KG1 (cell line): ENCODE results near the gene NRM.
A peak's percentile ranks its signal among the peaks of the same experiment; 100 is the strongest.
"Not testable (repeated sequence)": the region's sequence is repeated elsewhere in the genome, so short reads cannot be mapped to it uniquely, and the experiment has no call there.

ENCODE experiments used
- DNase-seq: peaks from one replicate; lab custom pipeline; 2025; lab: John Stamatoyannopoulos, UW

NRM gene

DNA sequence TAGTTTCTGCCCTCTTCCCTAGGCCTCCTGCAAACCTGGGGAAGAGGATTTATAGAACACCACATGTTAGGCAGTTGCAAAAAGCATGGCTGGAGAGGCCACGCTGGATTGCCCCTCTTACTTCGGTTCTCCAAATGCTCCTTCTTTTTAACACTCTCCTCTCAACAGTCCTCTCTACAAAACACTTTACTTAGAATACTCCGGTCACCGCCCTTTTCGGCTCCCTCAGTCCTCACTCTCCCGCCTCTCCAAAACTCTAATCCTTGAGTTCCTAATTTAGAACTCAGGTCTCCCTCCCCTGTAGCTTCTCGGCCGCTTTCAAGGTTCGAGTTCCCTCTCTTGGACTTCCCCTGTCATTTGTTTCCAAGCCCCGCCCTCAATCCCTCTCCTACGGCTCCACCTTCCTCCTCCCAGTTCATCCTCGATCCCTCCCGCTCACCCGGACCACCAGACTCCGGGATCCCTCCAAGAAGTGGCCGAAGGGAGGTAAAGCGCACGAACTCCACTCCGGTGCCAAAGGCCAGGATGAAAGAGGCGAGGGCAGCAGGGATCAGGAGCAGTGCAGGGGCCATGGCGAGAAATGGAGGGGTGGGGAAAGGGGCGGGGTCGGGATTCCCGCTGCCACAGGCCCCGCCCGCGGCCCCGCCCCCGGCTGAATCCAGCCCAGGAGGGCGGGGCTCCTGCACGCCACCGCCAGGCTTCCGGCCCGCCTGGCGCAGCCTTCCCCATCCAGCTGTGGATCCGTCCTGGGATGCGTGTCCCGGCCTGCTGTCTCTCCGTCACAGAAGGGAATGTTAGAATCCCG lies at the start of gene NRM:
TSS of gene NRM (minus strand) at position 582 of the 805 bp plus-strand sequence. CDS start at position 572, 10 bp downstream.
- peak; percentile 68 for DNase-seq

DNA sequence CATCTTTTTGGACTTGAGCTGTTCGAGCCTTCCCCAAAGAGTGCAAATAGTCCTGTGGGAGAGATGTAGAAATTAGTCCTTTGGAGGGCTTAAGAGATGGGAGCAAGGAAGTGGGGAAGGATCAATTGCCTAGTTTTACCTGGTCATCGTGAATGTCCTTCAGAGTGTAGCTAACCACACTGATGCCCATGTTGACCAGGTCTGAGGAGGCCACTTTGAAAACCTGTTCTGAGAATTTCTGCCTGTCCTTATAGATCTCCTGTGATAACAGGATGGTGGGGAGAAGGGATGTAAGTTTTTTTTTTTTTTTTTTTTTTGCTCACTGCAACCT lies 49.7 kb upstream of the NRM start:
- no peak for DNase-seq

DNA sequence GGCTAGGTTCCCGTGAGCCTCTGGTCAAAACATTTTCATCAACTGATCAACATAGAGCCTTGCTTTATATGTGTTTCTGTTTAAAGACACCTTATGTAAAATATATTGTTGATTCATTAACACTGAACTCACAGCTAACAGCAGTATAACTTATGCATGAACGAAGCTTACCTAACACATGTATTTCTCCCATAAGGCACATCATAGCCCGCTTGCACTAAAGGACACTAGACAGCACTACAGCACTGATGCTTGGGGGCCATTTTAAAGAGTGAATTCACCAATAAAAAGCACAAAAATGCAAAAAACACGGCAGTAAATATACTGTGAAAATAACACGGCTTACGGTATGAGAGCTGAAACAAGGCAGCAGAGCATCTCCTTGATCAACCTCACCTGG lies 47.7 kb upstream of the NRM start:
- no peak for DNase-seq

GRCh38 chr6:30735668-30736314 lies 45.0 kb upstream of the NRM start:
- DNase-seq = no peak

DNA sequence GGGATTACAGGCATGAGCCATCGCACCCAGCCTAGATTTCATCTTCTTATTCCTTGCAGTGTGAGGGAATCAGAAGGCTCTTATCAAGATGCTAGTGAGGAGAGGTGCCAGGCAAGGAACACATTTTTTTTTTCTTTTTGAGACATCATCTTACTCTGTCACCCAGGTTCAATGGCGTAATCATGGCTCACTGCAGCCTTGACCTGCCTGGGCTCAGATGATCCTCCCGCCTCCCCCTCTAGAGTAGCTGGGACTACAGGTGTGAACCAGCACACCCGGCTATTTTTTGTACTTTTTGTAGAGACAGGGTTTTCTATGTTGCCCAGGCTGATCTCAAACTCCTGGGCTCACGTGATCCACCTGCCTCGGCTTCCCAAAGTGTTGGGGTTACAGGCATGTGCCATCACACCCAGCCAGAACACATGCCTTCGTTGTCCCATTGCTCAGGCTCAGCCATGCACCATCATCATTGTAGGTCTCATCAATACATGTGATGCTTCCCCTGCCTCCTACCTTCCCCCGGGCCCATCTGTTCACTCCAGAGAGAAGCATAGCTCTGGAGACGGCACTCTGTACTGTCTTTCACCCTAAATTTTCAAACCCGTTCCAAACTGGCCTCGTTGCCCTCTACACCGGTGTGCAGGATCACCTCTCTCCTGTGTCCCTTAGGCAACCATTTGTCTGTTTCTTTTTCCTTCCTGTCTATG lies 41.6 kb upstream of the NRM start:
- DNase-seq = no peak

DNA sequence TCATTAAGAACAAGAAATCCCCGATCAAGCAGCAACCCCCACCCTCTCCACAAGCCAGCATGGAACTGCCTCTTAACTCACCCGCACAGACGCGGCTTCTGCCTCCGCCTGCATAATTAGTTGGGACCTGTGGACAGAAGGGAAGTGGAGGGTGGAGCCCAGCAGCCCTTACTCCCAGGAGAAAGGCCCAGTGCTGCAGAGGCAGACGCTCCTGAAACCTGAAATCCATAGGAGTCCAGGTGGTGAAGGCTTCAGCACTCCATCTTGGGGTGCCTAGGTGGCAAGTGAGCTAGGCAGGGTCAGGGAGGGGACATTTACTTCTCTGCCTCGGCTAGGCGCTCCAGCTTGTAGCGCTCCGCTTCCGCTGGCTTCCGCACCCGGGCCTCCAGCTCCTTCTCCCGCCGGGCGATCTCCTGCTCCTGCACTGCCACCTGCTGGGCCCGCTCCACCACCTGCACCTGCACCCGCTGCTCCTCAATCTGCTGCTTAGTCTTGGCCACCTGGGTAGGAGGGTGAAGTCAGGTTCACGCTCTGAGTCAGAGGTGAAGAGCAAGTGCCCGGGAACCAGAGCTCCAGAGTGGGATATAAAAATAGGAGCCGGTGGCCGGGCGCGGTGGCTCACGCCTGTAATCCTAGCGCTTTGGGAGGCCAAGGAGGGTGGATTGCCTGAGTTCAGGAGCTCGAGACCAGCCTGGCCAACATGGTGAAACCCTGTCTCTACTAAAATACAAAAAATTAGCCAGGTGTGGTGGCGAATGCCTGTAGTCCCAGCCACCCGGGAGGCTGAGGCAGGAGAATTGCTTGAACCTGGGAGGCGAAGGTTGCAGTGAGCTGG lies 40.0 kb upstream of the NRM start:
- no peak for DNase-seq

DNA sequence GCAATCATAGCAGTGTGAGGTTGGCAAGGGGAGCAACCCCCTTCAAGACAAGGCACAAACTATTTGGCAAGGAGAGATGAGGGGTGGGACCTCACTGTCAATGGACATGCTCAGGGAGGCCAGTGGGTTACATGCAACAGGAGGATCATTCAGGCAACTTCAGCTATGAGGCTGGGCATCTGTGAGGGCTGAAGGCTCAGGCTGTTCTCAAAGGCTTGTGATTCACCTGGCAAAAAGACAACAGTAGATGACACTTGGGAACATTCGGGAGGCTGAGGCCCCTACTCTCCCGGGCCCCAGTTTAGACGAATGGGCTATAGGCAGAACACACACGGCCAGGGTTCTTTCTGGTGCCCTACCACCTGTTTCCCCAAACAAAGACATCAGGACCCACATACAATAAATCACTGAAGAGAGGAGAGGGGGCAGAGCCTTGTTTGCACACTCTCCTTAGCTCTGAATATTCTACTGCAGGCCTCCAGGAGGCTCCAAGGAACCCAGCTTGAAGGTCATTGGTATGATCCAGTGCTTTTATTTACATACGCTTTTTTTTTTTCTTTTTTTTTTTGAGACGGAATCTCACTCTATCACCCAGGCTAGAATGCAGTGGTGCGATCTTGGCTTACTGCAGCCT lies 37.3 kb upstream of the NRM start:
- DNase-seq = no peak

GRCh38 chr6:30726506-30727413 lies 36.0 kb upstream of the NRM start:
- no peak for DNase-seq

GRCh38 chr6:30725713-30726505 lies 35.1 kb upstream of the NRM start:
- no peak for DNase-seq

- no peak for DNase-seq
Measured at GRCh38 chr6:30724906-30725667, 34.3 kb upstream of the NRM start.

- not testable (repeated sequence) for DNase-seq
Measured at GRCh38 chr6:30723843-30724741, 33.3 kb upstream of the NRM start.

DNA sequence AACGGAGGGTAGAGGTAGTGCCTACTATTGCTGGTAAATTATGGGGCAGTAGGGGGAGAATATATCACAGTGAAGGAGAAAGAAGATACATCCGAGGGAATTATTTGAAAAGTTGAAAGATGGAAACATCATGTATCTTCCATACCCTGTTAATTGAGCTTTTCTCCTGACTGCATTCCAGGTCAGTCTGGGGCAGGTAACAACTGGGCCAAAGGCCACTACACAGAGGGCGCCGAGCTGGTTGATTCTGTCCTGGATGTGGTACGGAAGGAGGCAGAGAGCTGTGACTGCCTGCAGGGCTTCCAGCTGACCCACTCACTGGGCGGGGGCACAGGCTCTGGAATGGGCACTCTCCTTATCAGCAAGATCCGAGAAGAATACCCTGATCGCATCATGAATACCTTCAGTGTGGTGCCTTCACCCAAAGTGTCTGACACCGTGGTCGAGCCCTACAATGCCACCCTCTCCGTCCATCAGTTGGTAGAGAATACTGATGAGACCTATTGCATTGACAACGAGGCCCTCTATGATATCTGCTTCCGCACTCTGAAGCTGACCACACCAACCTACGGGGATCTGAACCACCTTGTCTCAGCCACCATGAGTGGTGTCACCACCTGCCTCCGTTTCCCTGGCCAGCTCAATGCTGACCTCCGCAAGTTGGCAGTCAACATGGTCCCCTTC lies 32.5 kb upstream of the NRM start:
- DNase-seq = not testable (repeated sequence)

DNA sequence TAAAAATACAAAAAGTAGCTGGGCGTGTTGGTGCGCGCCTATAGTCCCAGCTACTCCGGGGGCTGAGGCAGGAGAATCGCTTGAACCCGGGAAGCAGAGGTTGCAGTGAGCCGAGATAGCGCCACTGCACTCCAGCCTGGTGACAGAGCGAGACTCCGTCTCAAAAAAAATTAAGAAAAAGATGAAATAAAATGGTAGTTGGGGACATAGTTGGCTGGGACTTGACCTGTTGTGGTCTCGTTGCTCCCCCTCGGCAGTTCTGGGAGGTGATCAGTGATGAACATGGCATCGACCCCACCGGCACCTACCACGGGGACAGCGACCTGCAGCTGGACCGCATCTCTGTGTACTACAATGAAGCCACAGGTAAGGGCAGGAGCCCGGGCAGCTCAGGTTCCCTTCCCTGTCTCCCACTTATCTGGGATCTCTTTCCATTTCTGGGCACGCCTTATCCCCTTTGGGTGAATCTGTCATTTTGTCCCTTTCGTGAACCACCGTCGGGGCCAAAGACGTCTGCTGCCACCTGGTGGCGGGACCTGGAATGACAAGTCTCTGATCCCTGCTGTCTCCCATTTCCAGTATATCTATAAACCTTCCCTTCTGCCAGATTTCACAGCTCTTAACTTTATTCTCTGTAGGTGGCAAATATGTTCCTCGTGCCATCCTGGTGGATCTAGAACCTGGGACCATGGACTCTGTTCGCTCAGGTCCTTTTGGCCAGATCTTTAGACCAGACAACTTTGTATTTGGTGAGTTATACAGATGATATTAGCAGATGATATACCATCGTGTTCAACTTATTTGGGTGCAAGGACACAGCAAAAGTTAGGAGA lies 31.7 kb upstream of the NRM start:
- DNase-seq = peak; percentile 89

- not testable (repeated sequence) for DNase-seq
Measured at GRCh38 chr6:30722025-30722279, 31.2 kb upstream of the NRM start.

- DNase-seq = peak; percentile 75
Measured at GRCh38 chr6:30721198-30722024, 30.6 kb upstream of the NRM start.

DNA sequence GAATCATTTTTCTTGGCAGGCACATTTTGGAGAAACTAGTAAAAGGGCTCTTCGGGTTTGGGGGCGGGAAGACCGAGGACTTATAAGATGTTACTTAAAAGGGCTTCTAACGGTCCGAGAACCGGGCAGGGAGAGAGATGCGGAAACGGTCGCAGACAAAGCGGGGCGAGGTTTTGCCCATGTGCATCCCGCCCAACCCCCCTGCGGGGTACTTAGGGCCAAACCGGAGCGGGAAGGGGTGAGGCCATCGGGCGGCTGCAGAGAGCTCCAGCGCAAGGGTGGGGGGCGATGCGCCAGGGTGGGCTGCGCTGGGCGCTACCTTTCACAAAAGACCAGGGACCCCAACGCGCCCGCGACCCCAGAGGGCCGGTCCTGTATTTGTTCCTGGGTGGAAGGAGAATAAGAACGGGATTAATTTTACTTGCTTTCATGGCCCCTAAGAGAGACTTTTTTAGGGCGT lies 30.0 kb upstream of the NRM start:
- DNase-seq = no peak
